PFSK-1 (cell line): ENCODE data around the gene COL6A3.

Experiments
- FOXP2 ChIP-seq: optimal IDR thresholded peaks from 2 replicates; pipeline ENCODE3; 2011; ENCODE audit warnings: borderline replicate concordance, control low read depth, inconsistent platforms; ENCODE audit not compliant: insufficient read depth; ENCODE audit errors: extremely low read length, extremely low read depth
- POLR2AphosphoS5 ChIP-seq: IDR thresholded peaks from 2 replicates; pipeline ENCODE4 v1.6.1; 2012; ENCODE audit warnings: low read depth, mild to moderate bottlenecking, control low read depth, low read length, moderate library complexity
- SIN3A ChIP-seq: IDR thresholded peaks from 2 replicates; pipeline ENCODE4 v1.6.1; 2012; ENCODE audit warnings: mild to moderate bottlenecking, low read length, moderate library complexity, borderline replicate concordance; ENCODE audit not compliant: insufficient read depth
- TAF1 ChIP-seq: IDR thresholded peaks from 2 replicates; pipeline ENCODE4 v1.6.1; 2012; ENCODE audit warnings: low read length, control low read depth, borderline replicate concordance; ENCODE audit not compliant: insufficient read depth
- TF ChIP-seq, protein P1 (sequence below), 2 experiments: IDR thresholded peaks; 2 replicates each; pipeline versions ENCODE4 v1.6.1 to v1.8.0; 2011 to 2012; ENCODE audit warnings: low read depth in 2 of 2, low read length in 2 of 2, control low read depth in 1 of 2, inconsistent platforms in 1 of 2, mild to moderate bottlenecking in 1 of 2, moderate library complexity in 1 of 2; ENCODE audit not compliant: insufficient read depth in 1 of 2

COL6A3 gene

DNA sequence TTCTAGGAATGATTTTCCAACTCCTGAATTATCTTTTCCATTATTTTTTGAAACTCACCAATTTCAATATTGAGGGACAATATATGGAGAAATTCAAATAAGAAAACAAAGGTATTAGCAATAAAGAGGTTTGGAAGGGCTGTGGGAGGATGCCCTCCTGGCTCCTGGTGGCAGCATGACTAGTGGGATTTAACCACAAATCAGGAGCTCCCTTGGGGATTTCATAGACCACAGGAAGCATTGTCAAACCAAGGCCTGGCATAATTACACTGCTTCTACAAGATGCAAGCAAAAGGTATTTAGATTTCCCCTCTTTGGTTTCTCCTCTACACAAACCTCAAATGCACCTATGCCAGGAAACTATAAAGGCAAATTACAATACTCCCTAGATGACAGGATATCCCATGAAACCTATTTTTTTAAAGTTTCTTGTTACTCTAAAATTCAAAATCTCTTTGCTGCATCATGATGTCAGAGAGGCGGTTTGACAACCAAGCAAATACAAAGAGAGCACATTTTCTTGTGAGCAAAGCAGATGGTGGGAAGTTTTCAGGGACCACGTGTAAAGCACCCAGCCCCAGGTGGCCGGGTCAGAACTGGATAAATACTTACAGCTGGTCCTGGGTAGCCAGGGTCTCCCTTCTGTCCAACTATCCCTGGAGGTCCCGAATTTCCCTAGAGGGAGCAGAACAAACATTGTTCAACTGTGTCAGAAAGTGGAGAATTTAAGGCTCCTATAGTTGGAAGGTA is 67.9 kb downstream of the COL6A3 start:
- TF ChIP-seq TAF1 (no peak), SIN3A (no peak), FOXP2 (no peak), POLR2AphosphoS5 (no peak)
- TF ChIP-seq, protein P1, sequence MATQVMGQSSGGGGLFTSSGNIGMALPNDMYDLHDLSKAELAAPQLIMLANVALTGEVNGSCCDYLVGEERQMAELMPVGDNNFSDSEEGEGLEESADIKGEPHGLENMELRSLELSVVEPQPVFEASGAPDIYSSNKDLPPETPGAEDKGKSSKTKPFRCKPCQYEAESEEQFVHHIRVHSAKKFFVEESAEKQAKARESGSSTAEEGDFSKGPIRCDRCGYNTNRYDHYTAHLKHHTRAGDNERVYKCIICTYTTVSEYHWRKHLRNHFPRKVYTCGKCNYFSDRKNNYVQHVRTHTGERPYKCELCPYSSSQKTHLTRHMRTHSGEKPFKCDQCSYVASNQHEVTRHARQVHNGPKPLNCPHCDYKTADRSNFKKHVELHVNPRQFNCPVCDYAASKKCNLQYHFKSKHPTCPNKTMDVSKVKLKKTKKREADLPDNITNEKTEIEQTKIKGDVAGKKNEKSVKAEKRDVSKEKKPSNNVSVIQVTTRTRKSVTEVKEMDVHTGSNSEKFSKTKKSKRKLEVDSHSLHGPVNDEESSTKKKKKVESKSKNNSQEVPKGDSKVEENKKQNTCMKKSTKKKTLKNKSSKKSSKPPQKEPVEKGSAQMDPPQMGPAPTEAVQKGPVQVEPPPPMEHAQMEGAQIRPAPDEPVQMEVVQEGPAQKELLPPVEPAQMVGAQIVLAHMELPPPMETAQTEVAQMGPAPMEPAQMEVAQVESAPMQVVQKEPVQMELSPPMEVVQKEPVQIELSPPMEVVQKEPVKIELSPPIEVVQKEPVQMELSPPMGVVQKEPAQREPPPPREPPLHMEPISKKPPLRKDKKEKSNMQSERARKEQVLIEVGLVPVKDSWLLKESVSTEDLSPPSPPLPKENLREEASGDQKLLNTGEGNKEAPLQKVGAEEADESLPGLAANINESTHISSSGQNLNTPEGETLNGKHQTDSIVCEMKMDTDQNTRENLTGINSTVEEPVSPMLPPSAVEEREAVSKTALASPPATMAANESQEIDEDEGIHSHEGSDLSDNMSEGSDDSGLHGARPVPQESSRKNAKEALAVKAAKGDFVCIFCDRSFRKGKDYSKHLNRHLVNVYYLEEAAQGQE (IDR thresholded peaks at IDR 0.05; ENCODE audit: insufficient read depth in 1 of 2, low read depth in 2 of 2, low read length in 2 of 2) = no peak

- TF ChIP-seq POLR2AphosphoS5 (no peak), TAF1 (no peak), SIN3A (no peak), FOXP2 (no peak)
- TF ChIP-seq, protein P1 (IDR thresholded peaks at IDR 0.05; ENCODE audit: insufficient read depth in 1 of 2, low read depth in 2 of 2, low read length in 2 of 2) = no peak
Measured at GRCh38 chr2:237345411-237345810, 68.6 kb downstream of the COL6A3 start.

- TF ChIP-seq, protein P1 (IDR thresholded peaks at IDR 0.05; ENCODE audit: insufficient read depth in 1 of 2, low read depth in 2 of 2, low read length in 2 of 2) = no peak
- TF ChIP-seq TAF1 = no peak
Measured at GRCh38 chr2:237344942-237345341, 69.0 kb downstream of the COL6A3 start.

DNA sequence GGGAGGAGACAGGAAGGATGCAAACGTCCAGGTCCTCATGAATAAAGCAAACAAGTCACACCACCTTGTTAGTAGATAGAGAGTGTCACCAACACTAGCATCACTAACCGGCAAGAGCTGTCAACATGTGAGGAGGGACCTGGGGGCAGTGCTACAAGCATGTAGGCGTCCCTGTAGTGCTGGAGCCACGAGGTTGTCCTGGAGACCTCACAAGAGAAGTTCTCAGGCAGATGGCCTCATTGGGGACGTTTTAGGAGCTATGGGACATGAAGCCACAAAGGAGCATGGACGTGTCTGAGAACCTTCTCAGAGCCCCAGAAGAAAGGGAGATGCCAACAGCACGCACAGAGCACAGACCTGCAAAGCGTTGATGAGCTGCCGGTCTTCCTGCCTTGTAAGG is 70.0 kb downstream of the COL6A3 start:
- no peak for TF ChIP-seq SIN3A
- TF ChIP-seq FOXP2 = no peak
- TF ChIP-seq, protein P1 (IDR thresholded peaks at IDR 0.05; ENCODE audit: insufficient read depth in 1 of 2, low read depth in 2 of 2, low read length in 2 of 2) = no peak

- TF ChIP-seq SIN3A (no peak), FOXP2 (no peak), TAF1 (no peak), POLR2AphosphoS5 (no peak)
- TF ChIP-seq, protein P1 (IDR thresholded peaks at IDR 0.05; ENCODE audit: insufficient read depth in 1 of 2, low read depth in 2 of 2, low read length in 2 of 2) = no peak
Measured at GRCh38 chr2:237341872-237342271, 72.1 kb downstream of the COL6A3 start.
